GM12873 (cell line): ENCODE measurements around the gene CLBA1.

Experiments
- TF ChIP-seq, protein P1 (sequence below): IDR thresholded peaks from 2 replicates; pipeline ENCODE4 v1.5.1; 2012; ENCODE audit warnings: low read depth, mild to moderate bottlenecking, moderate library complexity, low read length, control low read depth; ENCODE audit not compliant: insufficient read depth; ENCODE audit errors: missing control alignments

Gene CLBA1

GRCh38 chr14:104984056-104984894 lies 1.3 kb upstream of the CLBA1 start:
- TF ChIP-seq, protein P1, sequence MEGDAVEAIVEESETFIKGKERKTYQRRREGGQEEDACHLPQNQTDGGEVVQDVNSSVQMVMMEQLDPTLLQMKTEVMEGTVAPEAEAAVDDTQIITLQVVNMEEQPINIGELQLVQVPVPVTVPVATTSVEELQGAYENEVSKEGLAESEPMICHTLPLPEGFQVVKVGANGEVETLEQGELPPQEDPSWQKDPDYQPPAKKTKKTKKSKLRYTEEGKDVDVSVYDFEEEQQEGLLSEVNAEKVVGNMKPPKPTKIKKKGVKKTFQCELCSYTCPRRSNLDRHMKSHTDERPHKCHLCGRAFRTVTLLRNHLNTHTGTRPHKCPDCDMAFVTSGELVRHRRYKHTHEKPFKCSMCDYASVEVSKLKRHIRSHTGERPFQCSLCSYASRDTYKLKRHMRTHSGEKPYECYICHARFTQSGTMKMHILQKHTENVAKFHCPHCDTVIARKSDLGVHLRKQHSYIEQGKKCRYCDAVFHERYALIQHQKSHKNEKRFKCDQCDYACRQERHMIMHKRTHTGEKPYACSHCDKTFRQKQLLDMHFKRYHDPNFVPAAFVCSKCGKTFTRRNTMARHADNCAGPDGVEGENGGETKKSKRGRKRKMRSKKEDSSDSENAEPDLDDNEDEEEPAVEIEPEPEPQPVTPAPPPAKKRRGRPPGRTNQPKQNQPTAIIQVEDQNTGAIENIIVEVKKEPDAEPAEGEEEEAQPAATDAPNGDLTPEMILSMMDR, result no peak

GRCh38 chr14:104986487-104987164 lies 1.0 kb downstream of the CLBA1 start:
- TF ChIP-seq, protein P1, result no peak

DNA sequence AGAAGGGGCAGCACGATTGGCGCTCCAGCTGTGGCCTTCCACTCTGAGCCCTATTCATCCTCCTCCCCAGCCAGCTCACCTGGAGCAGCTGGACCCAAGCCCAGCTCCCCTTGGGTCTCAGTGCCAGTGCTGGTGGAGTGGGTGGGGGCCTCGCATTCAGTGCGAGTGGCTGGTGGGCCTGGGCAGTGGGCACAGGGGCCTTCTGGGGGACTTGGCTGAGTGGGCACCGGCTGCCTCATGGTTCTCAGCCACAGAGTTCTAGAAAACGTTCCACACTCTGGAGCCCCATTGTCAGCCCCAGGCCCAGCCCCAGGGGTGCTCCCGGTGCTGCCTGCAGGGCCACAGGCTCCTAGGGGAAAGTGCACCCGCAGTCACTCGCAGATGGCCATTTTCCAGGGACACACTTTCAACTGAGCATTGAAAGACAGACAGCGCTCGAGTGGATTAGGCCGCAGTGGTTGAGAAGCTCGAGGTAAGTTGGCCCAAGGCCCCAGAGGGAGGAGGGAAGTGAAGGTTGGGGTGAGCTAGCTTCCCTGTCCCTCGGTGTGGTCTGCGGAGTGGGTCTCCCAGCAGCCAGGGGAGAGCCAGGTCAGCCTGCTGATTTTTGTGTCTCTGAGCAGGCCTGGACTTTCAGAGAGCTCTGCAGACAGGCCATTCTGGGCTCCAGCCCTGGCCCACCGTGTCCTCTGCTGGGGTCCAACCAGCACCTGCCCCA lies 3.8 kb downstream of the CLBA1 start:
- TF ChIP-seq, protein P1, result no peak

- TF ChIP-seq, protein P1, result no peak
Measured at GRCh38 chr14:104989951-104990303, 4.3 kb downstream of the CLBA1 start.

DNA sequence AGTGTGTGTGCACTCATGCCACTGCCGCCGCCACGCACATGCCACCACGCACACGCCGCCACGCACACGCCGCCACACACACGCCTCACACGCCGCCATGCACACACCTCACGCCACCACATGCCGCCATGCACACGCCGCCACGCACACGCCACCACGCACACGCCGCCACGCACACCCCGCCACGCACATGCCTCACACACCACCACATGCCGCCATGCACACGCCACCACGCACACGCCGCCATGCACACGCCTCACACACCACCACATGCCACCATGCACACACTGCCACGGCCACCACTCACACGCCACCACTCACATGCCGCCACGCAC lies 6.3 kb downstream of the CLBA1 start:
- TF ChIP-seq, protein P1, result no peak

GRCh38 chr14:104992501-104992900 lies 6.9 kb downstream of the CLBA1 start:
- TF ChIP-seq, protein P1, result no peak

DNA sequence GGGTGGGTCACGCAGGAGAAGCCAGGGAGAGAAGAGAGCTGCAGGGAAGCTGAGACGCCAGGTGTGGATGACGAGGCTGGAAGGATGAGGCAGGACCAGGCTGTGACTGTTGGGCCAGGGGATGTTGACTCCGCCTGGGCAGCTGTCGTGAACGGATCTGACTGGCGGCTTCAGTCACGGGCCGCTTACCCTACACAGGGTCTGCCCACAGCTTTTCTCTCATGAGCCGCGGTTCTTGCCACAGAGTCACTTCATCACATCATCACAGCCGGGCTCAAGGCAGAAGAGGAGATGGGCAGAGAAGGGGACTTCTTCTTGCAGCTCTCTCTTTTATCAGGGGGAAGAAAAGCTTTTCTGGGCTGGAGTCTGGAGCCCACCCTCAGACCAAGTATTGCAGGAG lies 7.7 kb downstream of the CLBA1 start:
- TF ChIP-seq, protein P1, result no peak
